ENCODE results near the gene EHBP1L1. TPM values are rescaled to one million over a fixed set of nuclear protein-coding genes. Genes with fewer than 3 reads are reported as not detected.

Gene EHBP1L1
- polyA plus RNA-seq, 3 donors, result 29.6 to 507 (median 42.6) TPM

DNA sequence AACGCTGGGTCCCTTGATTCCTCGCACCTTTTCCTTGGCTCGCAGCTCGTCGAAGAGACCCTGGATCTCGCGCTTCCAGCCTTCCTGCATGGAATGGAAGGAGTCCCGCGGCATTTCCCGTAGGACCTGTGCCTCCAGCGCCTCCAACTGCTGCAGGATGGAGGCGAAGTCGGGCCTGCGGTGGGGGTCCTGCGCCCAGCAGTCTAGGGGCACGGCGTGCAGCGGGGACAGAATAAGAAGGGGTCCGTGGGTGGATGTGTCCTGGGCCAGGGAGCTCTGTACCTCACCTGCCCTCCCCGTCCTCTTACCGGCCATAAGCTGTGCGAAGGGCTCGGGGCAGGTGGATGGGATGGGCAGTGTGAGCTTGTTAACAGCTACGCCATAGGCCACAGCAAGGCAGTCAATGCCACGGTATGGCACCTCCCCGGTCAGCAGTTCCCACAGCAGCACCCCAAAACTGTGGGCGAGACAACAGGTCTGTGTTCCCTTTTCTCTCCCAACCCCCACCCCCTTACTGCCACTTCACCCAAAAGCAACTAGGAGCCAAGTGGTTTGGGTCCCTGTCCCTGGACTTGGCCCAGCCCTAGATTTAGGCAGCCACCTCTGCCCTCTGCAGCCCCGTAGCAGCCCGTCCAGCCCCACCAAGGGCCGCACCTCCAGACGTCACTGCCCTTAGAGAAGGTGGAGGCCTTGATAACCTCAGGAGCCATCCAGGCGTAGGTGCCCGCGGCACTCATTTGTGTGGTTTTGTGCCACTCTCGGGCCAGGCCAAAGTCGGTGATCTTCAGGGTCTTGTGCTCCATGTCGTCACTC, 32.0 kb downstream of the EHBP1L1 start:
- Histone ChIP-seq H3K27ac (ENCODE audit: low read depth in 1 of 2, low read length in 2 of 2) (no peak overlapping the region), H3K36me3 (replicated peaks in 1 of 2; ENCODE audit: control insufficient read depth in 1 of 2, insufficient read depth in 2 of 2, low read length in 2 of 2) (peaks cover 74 to 77% of the 10 kb centered on the region in 2 donors), H2AFZ (ENCODE audit: insufficient read depth, low read depth, low read length, poor library complexity, severe bottlenecking) (no peak overlapping the region), H3K9me3 (replicated peaks in 1 of 2; ENCODE audit: control insufficient read depth in 1 of 2, insufficient read depth in 1 of 2, low read length in 2 of 2) (no peaks in the 10 kb centered on the region), H3K4me2 (replicated peaks; ENCODE audit: extremely low read depth, low read length, poor library complexity, severe bottlenecking) (no peak overlapping the region), H4K20me1 (ENCODE audit: insufficient read depth, low read length) (peaks cover 100% of the 10 kb centered on the region), H3K9ac (ENCODE audit: insufficient read depth, low read length, poor library complexity, severe bottlenecking) (no peak overlapping the region), H3K79me2 (ENCODE audit: insufficient read depth, low read length) (peaks cover 73% of the 10 kb centered on the region), H3K27me3 (ENCODE audit: control insufficient read depth in 2 of 2, insufficient read depth in 2 of 2, low read length in 2 of 2) (no peaks in the 10 kb centered on the region), H3K4me3 (replicated peaks in 1 of 3; ENCODE audit: low read depth in 2 of 3, low read length in 3 of 3) (no peak overlapping the region), H3K4me1 (ENCODE audit: control insufficient read depth in 1 of 2, insufficient read depth in 2 of 2, low read length in 2 of 2) (peaks cover 33 to 39% of the 10 kb centered on the region in 2 donors)
- DNase-seq, result no peak
- peaks cover 35% of the 10 kb centered on the region for H3K4me1 Mint-ChIP-seq
- H3K27me3 Mint-ChIP-seq (ENCODE audit: low read depth in 3 of 3), result no peaks in the 10 kb centered on the region
- WGBS (ENCODE audit: insufficient coverage), result 98% methylated on average over 37 of the region's 37 CpGs
- peak overlapping the region in 1 of 2 donors; percentile 43 for H3K4me3 Mint-ChIP-seq
- intact Hi-C loops (cut with micrococcal nuclease), result no loop called here
- peaks cover 78 to 90% of the 10 kb centered on the region in 2 donors for H3K36me3 Mint-ChIP-seq
- H3K27ac Mint-ChIP-seq, result peak overlapping the region in 2 of 7 donors; percentile 69 to 87
- H3K9me3 Mint-ChIP-seq, result peaks cover 0 to 2% (median 0%) of the 10 kb centered on the region in 7 donors
- TF ChIP-seq, protein P1, sequence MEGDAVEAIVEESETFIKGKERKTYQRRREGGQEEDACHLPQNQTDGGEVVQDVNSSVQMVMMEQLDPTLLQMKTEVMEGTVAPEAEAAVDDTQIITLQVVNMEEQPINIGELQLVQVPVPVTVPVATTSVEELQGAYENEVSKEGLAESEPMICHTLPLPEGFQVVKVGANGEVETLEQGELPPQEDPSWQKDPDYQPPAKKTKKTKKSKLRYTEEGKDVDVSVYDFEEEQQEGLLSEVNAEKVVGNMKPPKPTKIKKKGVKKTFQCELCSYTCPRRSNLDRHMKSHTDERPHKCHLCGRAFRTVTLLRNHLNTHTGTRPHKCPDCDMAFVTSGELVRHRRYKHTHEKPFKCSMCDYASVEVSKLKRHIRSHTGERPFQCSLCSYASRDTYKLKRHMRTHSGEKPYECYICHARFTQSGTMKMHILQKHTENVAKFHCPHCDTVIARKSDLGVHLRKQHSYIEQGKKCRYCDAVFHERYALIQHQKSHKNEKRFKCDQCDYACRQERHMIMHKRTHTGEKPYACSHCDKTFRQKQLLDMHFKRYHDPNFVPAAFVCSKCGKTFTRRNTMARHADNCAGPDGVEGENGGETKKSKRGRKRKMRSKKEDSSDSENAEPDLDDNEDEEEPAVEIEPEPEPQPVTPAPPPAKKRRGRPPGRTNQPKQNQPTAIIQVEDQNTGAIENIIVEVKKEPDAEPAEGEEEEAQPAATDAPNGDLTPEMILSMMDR (IDR thresholded peaks at IDR 0.05), result no peak

DNA sequence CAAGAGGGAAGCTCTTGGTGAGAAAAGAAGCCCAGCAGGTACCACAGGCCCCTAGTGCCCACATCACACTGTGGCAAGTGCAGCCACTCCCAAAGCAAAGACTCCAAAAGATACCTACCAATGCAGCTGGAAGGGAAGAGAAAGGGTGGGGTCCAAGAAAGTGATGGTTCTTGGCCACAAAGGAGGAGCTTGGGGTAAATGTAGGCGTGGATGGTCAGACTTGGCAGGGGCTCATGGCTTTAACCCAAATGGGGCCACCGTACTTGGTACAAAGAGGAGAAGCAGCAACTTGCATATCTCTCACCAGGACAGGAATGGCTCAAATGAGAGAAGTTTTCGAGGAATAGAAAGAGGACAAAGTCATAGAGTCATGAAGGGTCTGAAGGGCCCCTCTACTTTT, 33.4 kb downstream of the EHBP1L1 start:
- Histone ChIP-seq H3K36me3 (replicated peaks in 1 of 2; ENCODE audit: control insufficient read depth in 1 of 2, insufficient read depth in 2 of 2, low read length in 2 of 2) (peaks cover 60 to 63% of the 10 kb centered on the region in 2 donors), H2AFZ (ENCODE audit: insufficient read depth, low read depth, low read length, poor library complexity, severe bottlenecking) (no peak overlapping the region), H3K4me3 (replicated peaks in 1 of 3; ENCODE audit: low read depth in 2 of 3, low read length in 3 of 3) (peak overlapping the region in 1 of 3 experiments; percentile 96), H3K79me2 (ENCODE audit: insufficient read depth, low read length) (peaks cover 86% of the 10 kb centered on the region), H3K27me3 (ENCODE audit: control insufficient read depth in 2 of 2, insufficient read depth in 2 of 2, low read length in 2 of 2) (no peaks in the 10 kb centered on the region), H3K9ac (ENCODE audit: insufficient read depth, low read length, poor library complexity, severe bottlenecking) (no peak overlapping the region), H3K4me1 (ENCODE audit: control insufficient read depth in 1 of 2, insufficient read depth in 2 of 2, low read length in 2 of 2) (peaks cover 39 to 47% of the 10 kb centered on the region in 2 donors), H3K4me2 (replicated peaks; ENCODE audit: extremely low read depth, low read length, poor library complexity, severe bottlenecking) (no peak overlapping the region), H3K27ac (ENCODE audit: low read depth in 1 of 2, low read length in 2 of 2) (peak overlapping the region in 1 of 2 donors; percentile 96), H3K9me3 (replicated peaks in 1 of 2; ENCODE audit: control insufficient read depth in 1 of 2, insufficient read depth in 1 of 2, low read length in 2 of 2) (no peaks in the 10 kb centered on the region), H4K20me1 (ENCODE audit: insufficient read depth, low read length) (peaks cover 98% of the 10 kb centered on the region)
- H3K4me1 Mint-ChIP-seq, result peaks cover 40% of the 10 kb centered on the region
- intact Hi-C loops (cut with micrococcal nuclease), result no loop called here
- 85% methylated on average over 2 of the region's 3 CpGs for WGBS (ENCODE audit: insufficient coverage)
- peaks cover 0 to 2% (median 0%) of the 10 kb centered on the region in 7 donors for H3K9me3 Mint-ChIP-seq
- H3K4me3 Mint-ChIP-seq, result no peak overlapping the region
- peaks cover 64 to 79% of the 10 kb centered on the region in 2 donors for H3K36me3 Mint-ChIP-seq
- peak overlapping the region in 3 of 7 donors; percentile 57 to 97 (median 80) for H3K27ac Mint-ChIP-seq
- DNase-seq, result no peak
- H3K27me3 Mint-ChIP-seq (ENCODE audit: low read depth in 3 of 3), result no peaks in the 10 kb centered on the region
- TF ChIP-seq, protein P1 (IDR thresholded peaks at IDR 0.05), result no peak
